Mesenchymal stem cell (in vitro differentiated cells and primary cell): ENCODE data around the gene GDI2.

Experiments used
- DNase-seq: peaks from one replicate; pipeline ENCODE4 v3.0.0-alpha.2; 2013
- H2AFZ ChIP-seq: one replicate; pipeline ENCODE4 v1.6.1; 2013; ENCODE audit warnings: low read depth, mild to moderate bottlenecking, control low read depth, inconsistent platforms, low read length, moderate library complexity
- H2AK5ac ChIP-seq: 2 replicates; pipeline ENCODE4 v1.6.1; 2013; ENCODE audit warnings: low read length, moderate library complexity, mild to moderate bottlenecking, inconsistent platforms; ENCODE audit not compliant: severe bottlenecking
- H2BK120ac ChIP-seq: one replicate; pipeline ENCODE4 v1.6.1; 2013; ENCODE audit warnings: low read depth, mild to moderate bottlenecking, inconsistent platforms, low read length, moderate library complexity
- H2BK12ac ChIP-seq, 2 experiments: one replicate each; pipeline ENCODE4 v1.6.1; 2013; ENCODE audit warnings: inconsistent platforms in 2 of 2, low read length in 2 of 2, mild to moderate bottlenecking in 2 of 2, moderate library complexity in 2 of 2, control low read depth in 1 of 2
- H2BK15ac ChIP-seq: one replicate; pipeline ENCODE4 v1.6.1; 2013; ENCODE audit warnings: mild to moderate bottlenecking, low read depth, inconsistent platforms; ENCODE audit not compliant: poor library complexity, severe bottlenecking
- H2BK5ac ChIP-seq: 2 replicates; pipeline ENCODE4 v1.6.1; 2013; ENCODE audit warnings: low read depth, mild to moderate bottlenecking, low read length, control low read depth, inconsistent platforms; ENCODE audit not compliant: poor library complexity, severe bottlenecking
- H3K14ac ChIP-seq, 2 experiments: one replicate each; pipeline ENCODE4 v1.6.1; 2013; ENCODE audit warnings: inconsistent platforms in 2 of 2, low read length in 2 of 2, control low read depth in 1 of 2, mild to moderate bottlenecking in 1 of 2, moderate library complexity in 1 of 2
- H3K18ac ChIP-seq, 2 experiments: one replicate each; pipeline ENCODE4 v1.6.1; 2013; ENCODE audit warnings: inconsistent platforms in 2 of 2, low read length in 2 of 2, control low read depth in 1 of 2, low read depth in 1 of 2, mild to moderate bottlenecking in 1 of 2
- H3K23ac ChIP-seq, 2 experiments: one replicate each; pipeline ENCODE4 v1.6.1; 2013; ENCODE audit warnings: inconsistent platforms in 2 of 2, low read length in 2 of 2, mild to moderate bottlenecking in 2 of 2, moderate library complexity in 2 of 2, control low read depth in 1 of 2
- H3K27ac ChIP-seq: 2 replicates; pipeline ENCODE4 v1.5.1; 2013; ENCODE audit warnings: mild to moderate bottlenecking, moderate library complexity, low read length, control low read depth, inconsistent platforms; ENCODE audit not compliant: poor library complexity, severe bottlenecking
- H3K27me3 ChIP-seq, 2 experiments: 2 replicates each; pipeline versions ENCODE4 v1.6.1 to v1.7.0; 2013; ENCODE audit warnings: low read length in 2 of 2, mild to moderate bottlenecking in 2 of 2, moderate library complexity in 2 of 2, control low read depth in 1 of 2, inconsistent platforms in 1 of 2; ENCODE audit not compliant: control insufficient read depth in 1 of 2, insufficient read depth in 1 of 2
- H3K36me3 ChIP-seq, 2 experiments: 2 replicates each; pipeline versions ENCODE4 v1.6.1 to v1.7.0; 2013; ENCODE audit warnings: low read length in 2 of 2, control low read depth in 1 of 2, inconsistent platforms in 1 of 2, low read depth in 1 of 2, mild to moderate bottlenecking in 1 of 2; ENCODE audit not compliant: insufficient read depth in 2 of 2, control insufficient read depth in 1 of 2
- H3K4ac ChIP-seq, 2 experiments: one replicate each; pipeline ENCODE4 v1.6.1; 2013; ENCODE audit warnings: inconsistent platforms in 2 of 2, low read length in 2 of 2, mild to moderate bottlenecking in 2 of 2, moderate library complexity in 2 of 2, control low read depth in 1 of 2, low read depth in 1 of 2
- H3K4me1 ChIP-seq: 2 replicates; pipeline ENCODE4 v1.6.1; 2013; ENCODE audit warnings: low read depth, low read length, control low read depth; ENCODE audit not compliant: control insufficient read depth, insufficient read depth
- H3K4me2 ChIP-seq: 2 replicates; pipeline ENCODE4 v1.6.1; 2013; ENCODE audit warnings: low read length, mild to moderate bottlenecking, inconsistent platforms; ENCODE audit not compliant: poor library complexity, severe bottlenecking
- H3K4me3 ChIP-seq, 2 experiments: 2 replicates each; pipeline versions ENCODE4 v1.5.1 to v1.7.0; 2013; ENCODE audit warnings: low read length in 2 of 2, mild to moderate bottlenecking in 2 of 2, control low read depth in 1 of 2, low read depth in 1 of 2; ENCODE audit not compliant: insufficient read depth in 1 of 2
- H3K79me1 ChIP-seq: replicated peaks from 2 replicates; pipeline ENCODE4 v1.6.1; 2013; ENCODE audit warnings: mild to moderate bottlenecking, control low read depth, low read length, inconsistent platforms; ENCODE audit not compliant: poor library complexity, severe bottlenecking
- H3K9ac ChIP-seq: 2 replicates; pipeline ENCODE4 v1.7.0; 2013; ENCODE audit warnings: mild to moderate bottlenecking, low read length, moderate library complexity
- H3K9me3 ChIP-seq: 2 replicates; pipeline ENCODE4 v1.7.0; 2013; ENCODE audit warnings: mild to moderate bottlenecking, low read length; ENCODE audit not compliant: control insufficient read depth
- H4K8ac ChIP-seq: one replicate; pipeline ENCODE4 v1.6.1; 2013; ENCODE audit warnings: inconsistent platforms, mild to moderate bottlenecking, low read length, moderate library complexity
- H4K91ac ChIP-seq: one replicate; pipeline ENCODE4 v1.6.1; 2013; ENCODE audit warnings: mild to moderate bottlenecking, low read length, inconsistent platforms
- WGBS: methylation state at CpG from one replicate; pipeline ENCODE4 v1.1.7; 2013; ENCODE audit warnings: mixed read lengths; 5-methylcytosine and 5-hydroxymethylcytosine counted together

Gene GDI2

GRCh38 chr10:5788969-5789368, 24.3 kb downstream of the GDI2 start:
- DNase-seq = no peak
- 100% methylated on average over 3 of the region's 5 CpGs for WGBS

GRCh38 chr10:5783300-5783699, 29.9 kb downstream of the GDI2 start:
- Histone ChIP-seq H4K8ac (no peak overlapping the region), H3K4ac (no peak overlapping the region), H2BK15ac (no peak overlapping the region), H3K4me1 (peaks cover 4% of the 10 kb centered on the region), H3K9ac (no peak overlapping the region), H3K9me3 (no peaks in the 10 kb centered on the region), H3K4me2 (no peak overlapping the region), H3K36me3 (peaks cover 25 to 84% of the 10 kb centered on the region in 2 experiments), H2AFZ (no peak overlapping the region), H3K4me3 (no peak overlapping the region), H2BK12ac (no peak overlapping the region), H2AK5ac (no peak overlapping the region), H3K23ac (no peak overlapping the region), H2BK5ac (no peak overlapping the region), H2BK120ac (no peak overlapping the region), H3K79me1 (no peaks in the 10 kb centered on the region), H3K27ac (no peak overlapping the region), H3K18ac (no peak overlapping the region), H4K91ac (no peak overlapping the region), H3K27me3 (no peaks in the 10 kb centered on the region), H3K14ac (no peak overlapping the region)
- DNase-seq = no peak
- 100% methylated on average over 1 of the region's 1 CpG for WGBS

More at GRCh38 chr10:5788969-5789368, 24.3 kb downstream of the GDI2 start:
- Histone ChIP-seq H3K4ac (no peak overlapping the region), H2BK5ac (no peak overlapping the region), H2BK15ac (no peak overlapping the region), H3K18ac (no peak overlapping the region), H3K14ac (no peak overlapping the region), H3K79me1 (peaks cover 4% of the 10 kb centered on the region), H3K9me3 (no peaks in the 10 kb centered on the region), H4K8ac (no peak overlapping the region), H4K91ac (no peak overlapping the region), H3K4me3 (no peak overlapping the region), H3K23ac (no peak overlapping the region), H3K27me3 (no peaks in the 10 kb centered on the region), H2AFZ (no peak overlapping the region), H3K9ac (no peak overlapping the region), H2BK12ac (no peak overlapping the region), H3K4me2 (no peak overlapping the region), H2AK5ac (no peak overlapping the region), H3K27ac (no peak overlapping the region), H2BK120ac (no peak overlapping the region), H3K4me1 (no peaks in the 10 kb centered on the region), H3K36me3 (peaks cover 45 to 96% of the 10 kb centered on the region in 2 experiments)

- DNase-seq = no peak
- Histone ChIP-seq H3K9me3 (no peaks in the 10 kb centered on the region), H3K4me1 (peaks cover 4% of the 10 kb centered on the region), H3K79me1 (no peaks in the 10 kb centered on the region), H4K8ac (no peak overlapping the region), H3K23ac (no peak overlapping the region), H3K9ac (no peak overlapping the region), H3K27ac (no peak overlapping the region), H2AK5ac (no peak overlapping the region), H3K4me2 (no peak overlapping the region), H4K91ac (no peak overlapping the region), H2AFZ (no peak overlapping the region), H2BK120ac (no peak overlapping the region), H2BK5ac (no peak overlapping the region), H2BK15ac (no peak overlapping the region), H3K4ac (no peak overlapping the region), H2BK12ac (no peak overlapping the region), H3K36me3 (peaks cover 25 to 74% of the 10 kb centered on the region in 2 experiments), H3K14ac (no peak overlapping the region), H3K4me3 (no peak overlapping the region), H3K18ac (no peak overlapping the region), H3K27me3 (no peaks in the 10 kb centered on the region)
- WGBS = 100% methylated on average over 1 of the region's 1 CpG
These were observed 31.1 kb downstream of the GDI2 start for GRCh38 chr10:5782174-5782573.

GRCh38 chr10:5779730-5780129, 33.5 kb downstream of the GDI2 start:
- Histone ChIP-seq H3K79me1 (no peaks in the 10 kb centered on the region), H3K18ac (no peak overlapping the region), H3K23ac (no peak overlapping the region), H2BK120ac (no peak overlapping the region), H2AFZ (no peak overlapping the region), H3K36me3 (peaks cover 29 to 59% of the 10 kb centered on the region in 2 experiments), H3K4me3 (no peak overlapping the region), H4K8ac (no peak overlapping the region), H3K9ac (no peak overlapping the region), H2BK5ac (no peak overlapping the region), H3K27ac (no peak overlapping the region), H3K4ac (no peak overlapping the region), H4K91ac (no peak overlapping the region), H3K27me3 (no peaks in the 10 kb centered on the region), H3K4me2 (no peak overlapping the region), H3K9me3 (no peaks in the 10 kb centered on the region), H3K4me1 (peaks cover 7% of the 10 kb centered on the region), H3K14ac (no peak overlapping the region), H2AK5ac (no peak overlapping the region), H2BK12ac (no peak overlapping the region), H2BK15ac (no peak overlapping the region)
- WGBS = 92% methylated on average over 3 of the region's 3 CpGs
- DNase-seq = no peak
